ENCODE results near the gene SMG1. TPM values are rescaled to one million over a fixed set of nuclear protein-coding genes. Genes with fewer than 3 reads are reported as not detected.
"Not testable (repeated sequence)": the region's sequence is repeated elsewhere in the genome, so short reads cannot be mapped to it uniquely, and the experiment has no call there.

Gene SMG1
- total RNA-seq (2013; cell fraction: nucleolus; rRNA removed), result 498 and 524 TPM in 2 replicates
- total RNA-seq (2014; rRNA removed) (41.4 and 42.9 TPM in 2 replicates), total RNA-seq (2014; rRNA removed; fragmentation: Illumina TruSeq; extraction: Trizol) (41.1 and 47.2 TPM in 2 replicates), total RNA-seq (2021) (66.7 and 66.8 TPM in 2 replicates), polyA plus RNA-seq (2011; rRNA removed) (55.2 and 66.4 TPM in 2 replicates), polyA plus RNA-seq (2014; fragmentation: Illumina TruSeq; extraction: Trizol) (44.8 and 49.5 TPM in 2 replicates), polyA plus RNA-seq (2014; fragmentation: Nextera tagmentation; extraction: Ambion mirVana) (1 to 10 TPM; 3.9 to 4.2 TPM), polyA plus RNA-seq (2014; rRNA removed) (28.3 and 32.8 TPM in 2 replicates), polyA plus RNA-seq (2016; fragmentation: Nextera tagmentation; extraction: Ambion mirVana) (10 to 100 TPM; 19.8 to 22.9 TPM), polyA minus RNA-seq (2011; rRNA and poly(A)+ RNA removed) (190 and 294 TPM in 2 replicates), Bru-seq, nascent RNA (percentile 90 among the genes with signal in this experiment), BruChase-seq, experiment 1, labeled RNA remaining after a 6-hour chase (percentile 97 among the genes with signal in this experiment), BruChase-seq, experiment 2, labeled RNA remaining after a 2-hour chase (percentile 97 among the genes with signal in this experiment)
- 18.4 TPM for polyA plus RNA-seq (2011; ENCODE audit: low read depth)
- 28.3 and 30.0 TPM in 2 replicates for polyA plus RNA-seq (2011; cell fraction: cytosol; rRNA removed)
- polyA plus RNA-seq (2011; cell fraction: nucleus; rRNA removed), result 64.2 and 76.9 TPM in 2 replicates
- 22.8 and 24.4 TPM in 2 replicates for polyA plus RNA-seq (2012)
- 53.7 and 56.9 TPM in 2 replicates for polyA minus RNA-seq (2011; cell fraction: cytosol; rRNA and poly(A)+ RNA removed)
- 169 and 246 TPM in 2 replicates for polyA minus RNA-seq (2011; cell fraction: nucleus; rRNA and poly(A)+ RNA removed)
- long read RNA-seq, experiment 1, partial matches to known transcripts, result 0 of 2 reads
- long read RNA-seq, experiment 1, other reads (novel, unspliced or antisense), result 2 of 2 reads
- long read RNA-seq, experiment 2, partial matches to known transcripts, result 8 of 23 reads
- long read RNA-seq, experiment 2, other reads (novel, unspliced or antisense), result 14 of 23 reads

- peak; percentile 75 for FAIRE-seq
- H3K36me3 ChIP-seq (ENCODE audit: control insufficient read depth in 2 of 2, insufficient read depth in 2 of 2, low read length in 1 of 2); in situ Hi-C loops (cut with MboI); CTCF ChIA-PET; H3K9me3 ChIP-seq (replicated peaks; ENCODE audit: control insufficient read depth, insufficient read depth, low read length); BruUV-seq (replicated peaks); H4K20me1 ChIP-seq (ENCODE audit: control insufficient read depth, insufficient read depth); H3K4me1 ChIP-seq (ENCODE audit: control insufficient read depth, insufficient read depth, low read length); H3K27me3 ChIP-seq (replicated peaks in 1 of 2; ENCODE audit: control insufficient read depth in 2 of 2, insufficient read depth in 2 of 2, low read length in 1 of 2): not testable (repeated sequence)
- Histone ChIP-seq H2AFZ (ENCODE audit: control insufficient read depth, low read depth, low read length) (peak within 1 kb of the TSS; percentile 88), H3K27ac (ENCODE audit: control insufficient read depth, insufficient read depth) (peak within 1 kb of the TSS; percentile 97), H3K4me2 (ENCODE audit: control insufficient read depth, insufficient read depth) (peak within 1 kb of the TSS; percentile 93), H3K4me3 (peak within 1 kb of the TSS; percentile 96), H3K9ac (ENCODE audit: control insufficient read depth, insufficient read depth, low read length) (peak within 1 kb of the TSS; percentile 86), H3K79me2 (ENCODE audit: control insufficient read depth, insufficient read depth, low read length) (peaks cover 41% of the 10 kb centered on the region)
- ChIA-PET POLR2A (interaction anchor here (0.8 kb wide), 1 partner anchor 597 kb away, joined by 4 read pairs; the partner anchor contains the start of gene CCP110), RAD21 (ENCODE audit: unreplicated experiment) (interaction anchor here (0.7 kb wide), 1 partner anchor 125 kb away, joined by 3 read pairs; the partner anchor contains the start of gene ARL6IP1), SMC1A (ENCODE audit: uncharacterized antibody, unreplicated experiment) (interaction anchor here (0.8 kb wide), 1 partner anchor 84 kb away, joined by 4 read pairs; no protein-coding TSS in a partner anchor)
- intact Hi-C loops (cut with micrococcal nuclease; ENCODE audit: unreplicated experiment), result loop anchor here (5.0 kb wide), 1 partner anchor 124 kb away; the partner anchor contains the start of gene ARL6IP1
- DNase-seq (ENCODE audit: low read depth, low spot score), result peak; percentile 91
- peak; percentile 94 for ATAC-seq
- WGBS (ENCODE audit: insufficient coverage, insufficient replicate concordance, low lambda C conversion rate, missing lambda C conversion rate), result under 1% methylated on average over 42 of the region's 104 CpGs
- peak; percentile 54 for TF ChIP-seq KLF5 (IDR thresholded peaks at IDR 0.05; ENCODE audit: partially characterized antibody)
- peak; percentile 34; the same call in 1 of the 2 replicates for TF ChIP-seq MXI1 (IDR thresholded peaks at IDR 0.05; ENCODE audit: low read depth, low read length)
- TF ChIP-seq CHD2 (IDR thresholded peaks at IDR 0.05; ENCODE audit: borderline replicate concordance, low read depth, low read length), result peak; percentile 77; the same call in 1 of the 2 replicates
- peak; percentile 85 for TF ChIP-seq RUNX3 (IDR thresholded peaks at IDR 0.05; ENCODE audit: low read length)
- 0 out of 2 replicates have a peak, but pooled peaks have one; percentile 15 for TF ChIP-seq TCF3 (IDR thresholded peaks at IDR 0.05; ENCODE audit: borderline replicate concordance, insufficient read depth, low read depth, low read length)
- TF ChIP-seq NKRF (conservative IDR thresholded peaks at IDR 0.05), result 0 out of 2 replicates have a peak, but pooled peaks have one; percentile 56
- peak; percentile 53; the same call in 1 of the 2 replicates for TF ChIP-seq TAF1 (IDR thresholded peaks at IDR 0.05; ENCODE audit: borderline replicate concordance, low read depth, low read length)
- TF ChIP-seq MEF2B (IDR thresholded peaks at IDR 0.05; ENCODE audit: partially characterized antibody, poor library complexity, severe bottlenecking), result peak; percentile 11
- 0 out of 2 replicates have a peak, but pooled peaks have one; percentile 6 for TF ChIP-seq NR2C1 (IDR thresholded peaks at IDR 0.05)
- peak; percentile 82; the same call in 1 of the 2 replicates for TF ChIP-seq CBFB (IDR thresholded peaks at IDR 0.05; ENCODE audit: low read depth)
- peak; percentile 72 for TF ChIP-seq PML (IDR thresholded peaks at IDR 0.05; ENCODE audit: low read length)
- TF ChIP-seq GATAD2B (conservative IDR thresholded peaks at IDR 0.05; ENCODE audit: low read depth), result peak; percentile 69; the same call in 1 of the 2 replicates
- peak; percentile 74 for TF ChIP-seq POLR2A (IDR thresholded peaks at IDR 0.05; ENCODE audit: low read depth, low read length)
- peak; percentile 12 for TF ChIP-seq FOS (IDR thresholded peaks at IDR 0.05; ENCODE audit: borderline replicate concordance, extremely low read depth, insufficient read length)
- peak; percentile 46 for TF ChIP-seq BACH1 (IDR thresholded peaks at IDR 0.05; ENCODE audit: borderline replicate concordance)
- TF ChIP-seq IKZF2 (IDR thresholded peaks at IDR 0.05), result peak; percentile 98
- TF ChIP-seq IRF3 (IDR thresholded peaks at IDR 0.05), result peak; percentile 70
Measured at GRCh38 chr16:18925986-18926865, at the start of gene SMG1. Gene SMG1, minus strand, starts transcription at chr16:18926408. Its CDS starts 367 bp downstream, at chr16:18926041.

All from GM12878 (cell line).